Measurements from ENCODE around the gene SPRTN. TPM values are rescaled to one million over a fixed set of nuclear protein-coding genes. Genes with fewer than 3 reads are reported as not detected.

Gene SPRTN
- total and polyA plus RNA-seq, 11 donors = 3.2 to 10.6 (median 8.0) TPM

DNA sequence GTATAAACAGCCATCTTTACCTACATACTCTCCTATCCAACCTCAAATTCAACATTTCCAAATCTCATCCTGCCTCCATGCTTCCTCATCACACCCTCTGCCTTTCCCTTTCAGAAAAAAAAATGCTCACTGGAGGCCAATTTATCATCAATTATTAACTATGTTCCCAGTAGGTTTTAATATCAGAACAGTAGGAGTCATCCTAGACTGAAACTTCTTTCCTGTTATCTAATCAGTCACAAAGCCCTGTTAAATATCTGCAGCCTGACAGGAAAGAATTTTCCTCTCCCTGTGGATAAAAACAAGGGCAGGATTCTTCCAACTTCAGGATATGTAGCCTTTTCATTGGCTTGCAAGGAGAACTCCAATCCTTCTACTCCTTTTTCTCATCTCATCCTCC is 55.6 kb downstream of the SPRTN start:
- peak overlapping the region in 7 of 12 donors; percentile 3 to 75 (median 42) for H3K27ac ChIP-seq
- DNase-seq = no peak
- no peak for ATAC-seq
- no peak overlapping the region for H3K4me3 ChIP-seq
- H3K4me1 ChIP-seq = peaks cover 0 to 85% (median 55%) of the 10 kb centered on the region in 12 donors
- H3K36me3 ChIP-seq = peaks cover 0 to 3% (median 0%) of the 10 kb centered on the region in 9 donors
- no peaks in the 10 kb centered on the region for H3K9me3 ChIP-seq
- intact Hi-C loops (cut with DNase I) = no loop called here
- H3K27me3 ChIP-seq = no peaks in the 10 kb centered on the region
- TF ChIP-seq POLR2A (IDR thresholded peaks at IDR 0.05) = no peak
- TF ChIP-seq, protein P1, sequence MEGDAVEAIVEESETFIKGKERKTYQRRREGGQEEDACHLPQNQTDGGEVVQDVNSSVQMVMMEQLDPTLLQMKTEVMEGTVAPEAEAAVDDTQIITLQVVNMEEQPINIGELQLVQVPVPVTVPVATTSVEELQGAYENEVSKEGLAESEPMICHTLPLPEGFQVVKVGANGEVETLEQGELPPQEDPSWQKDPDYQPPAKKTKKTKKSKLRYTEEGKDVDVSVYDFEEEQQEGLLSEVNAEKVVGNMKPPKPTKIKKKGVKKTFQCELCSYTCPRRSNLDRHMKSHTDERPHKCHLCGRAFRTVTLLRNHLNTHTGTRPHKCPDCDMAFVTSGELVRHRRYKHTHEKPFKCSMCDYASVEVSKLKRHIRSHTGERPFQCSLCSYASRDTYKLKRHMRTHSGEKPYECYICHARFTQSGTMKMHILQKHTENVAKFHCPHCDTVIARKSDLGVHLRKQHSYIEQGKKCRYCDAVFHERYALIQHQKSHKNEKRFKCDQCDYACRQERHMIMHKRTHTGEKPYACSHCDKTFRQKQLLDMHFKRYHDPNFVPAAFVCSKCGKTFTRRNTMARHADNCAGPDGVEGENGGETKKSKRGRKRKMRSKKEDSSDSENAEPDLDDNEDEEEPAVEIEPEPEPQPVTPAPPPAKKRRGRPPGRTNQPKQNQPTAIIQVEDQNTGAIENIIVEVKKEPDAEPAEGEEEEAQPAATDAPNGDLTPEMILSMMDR (IDR thresholded peaks at IDR 0.05) = no peak

DNA sequence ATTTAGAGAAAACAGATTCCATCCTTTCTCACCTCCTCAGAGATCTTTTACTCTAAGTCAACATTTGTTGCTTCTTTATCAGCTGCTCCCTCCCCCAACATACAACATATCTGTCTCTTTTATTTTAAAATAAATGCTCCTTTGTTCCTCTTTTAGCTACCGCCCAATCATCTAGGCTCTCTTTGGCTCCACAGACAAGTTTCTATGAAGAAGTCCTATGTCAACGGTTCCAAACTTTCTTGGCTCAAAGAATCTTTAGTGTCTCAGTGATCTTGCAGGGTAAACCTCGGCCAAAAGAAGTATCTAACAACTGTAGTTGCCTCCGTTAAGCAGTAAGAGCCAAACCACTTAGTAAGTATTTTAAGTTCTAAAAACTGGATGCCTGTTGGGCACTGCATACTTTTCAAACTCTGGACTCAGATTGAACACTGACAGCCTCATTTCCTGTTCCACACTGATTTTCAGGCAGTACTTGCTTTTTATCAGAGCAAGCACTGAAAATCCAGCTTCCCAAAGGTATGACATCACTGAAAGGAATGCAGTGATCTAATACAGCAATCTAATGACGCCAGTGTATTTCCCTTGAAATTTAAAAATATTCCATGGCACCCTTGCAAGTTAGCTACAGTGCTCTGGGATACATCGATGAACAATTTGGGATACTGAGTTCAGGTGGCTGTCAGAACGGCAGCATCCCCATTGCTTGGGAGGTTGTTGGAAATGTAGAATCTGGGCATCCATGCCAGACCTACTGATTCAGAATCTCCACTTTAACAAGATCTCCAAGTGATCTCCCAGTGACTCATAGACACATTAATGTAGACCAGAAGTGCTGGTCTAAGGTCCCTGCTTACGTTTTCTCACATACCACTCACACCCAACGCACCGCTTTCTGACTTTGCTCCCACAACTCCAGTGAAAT is 57.2 kb downstream of the SPRTN start:
- intact Hi-C loops (cut with DNase I) = no loop called here
- TF ChIP-seq POLR2A (IDR thresholded peaks at IDR 0.05) = no peak
- TF ChIP-seq, protein P1 (IDR thresholded peaks at IDR 0.05) = no peak
- peak; percentile 71 to 88 (median 81) for ATAC-seq
- Histone ChIP-seq H3K27me3 (no peaks in the 10 kb centered on the region), H3K9me3 (no peaks in the 10 kb centered on the region), H3K27ac (peak overlapping the region in 11 of 12 donors; percentile 0 to 84 (median 69)), H3K36me3 (no peaks in the 10 kb centered on the region), H3K4me1 (peaks cover 3 to 79% (median 61%) of the 10 kb centered on the region in 12 donors), H3K4me3 (peak overlapping the region in 1 of 12 donors; percentile 2)
- DNase-seq = peak in 1 of 5 donors; percentile 23
- WGBS, 4 donors = 27 to 30% (median 27%) methylated on average over 8 to 10 of the region's 10 CpGs

DNA sequence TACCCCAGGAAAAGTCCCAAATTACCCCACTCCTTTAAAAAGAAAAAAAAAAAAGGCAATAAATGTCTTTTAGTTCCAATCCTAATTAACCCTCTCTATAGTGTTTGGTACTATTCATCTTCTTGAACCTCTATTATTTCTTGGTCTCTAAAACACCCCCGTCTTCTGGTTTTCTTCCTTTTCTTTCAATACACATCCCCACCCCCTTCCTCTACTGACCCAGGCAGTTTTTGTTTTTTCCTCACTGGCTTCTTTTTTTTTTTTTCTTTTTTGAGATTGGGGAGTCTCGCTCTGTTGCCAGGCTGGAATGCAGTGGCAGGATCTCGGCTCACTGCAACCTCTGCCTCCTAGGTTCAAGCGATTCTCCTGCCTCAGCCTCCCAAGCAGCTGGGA is 57.9 kb downstream of the SPRTN start:
- Histone ChIP-seq H3K4me3 (no peak overlapping the region), H3K27ac (peak overlapping the region in 11 of 12 donors; percentile 0 to 84 (median 69)), H3K4me1 (peaks cover 3 to 80% (median 59%) of the 10 kb centered on the region in 12 donors), H3K27me3 (no peaks in the 10 kb centered on the region), H3K36me3 (peaks cover 0 to 2% (median 0%) of the 10 kb centered on the region in 9 donors), H3K9me3 (no peaks in the 10 kb centered on the region)
- intact Hi-C loops (cut with DNase I) = no loop called here
- DNase-seq = no peak
- TF ChIP-seq POLR2A (IDR thresholded peaks at IDR 0.05) = no peak
- TF ChIP-seq, protein P1 (IDR thresholded peaks at IDR 0.05) = no peak
- 58 to 64% (median 61%) methylated on average over 4 of the region's 4 CpGs for WGBS, 4 donors
- ATAC-seq = peak in 1 of 4 donors; percentile 8

DNA sequence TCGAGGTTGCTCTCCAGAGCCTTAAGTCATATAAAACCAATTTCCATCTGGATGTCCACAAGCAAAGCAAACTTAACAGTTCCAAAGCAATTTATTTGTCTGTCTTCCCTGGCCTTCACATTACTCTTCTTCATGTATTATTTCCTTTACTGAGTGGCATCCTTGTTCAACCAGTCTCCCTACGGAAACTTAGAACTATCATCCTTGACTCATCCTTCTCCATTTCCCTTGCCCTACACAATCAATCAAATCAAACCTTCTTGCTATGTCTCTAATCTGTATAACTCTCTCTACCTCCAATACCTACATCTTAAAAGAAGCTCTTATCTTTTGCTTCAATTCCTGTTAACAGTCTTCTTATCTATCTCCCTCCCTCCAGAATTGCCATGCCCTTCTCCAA is 58.5 kb downstream of the SPRTN start:
- Histone ChIP-seq H3K4me3 (no peak overlapping the region), H3K27me3 (no peaks in the 10 kb centered on the region), H3K9me3 (no peaks in the 10 kb centered on the region), H3K36me3 (peaks cover 0 to 4% (median 0%) of the 10 kb centered on the region in 9 donors), H3K27ac (peak overlapping the region in 7 of 12 donors; percentile 34 to 84 (median 75)), H3K4me1 (peaks cover 3 to 82% (median 59%) of the 10 kb centered on the region in 12 donors)
- TF ChIP-seq, protein P1 (IDR thresholded peaks at IDR 0.05) = no peak
- no peak for TF ChIP-seq POLR2A (IDR thresholded peaks at IDR 0.05)
- intact Hi-C loops (cut with DNase I) = no loop called here
- DNase-seq (no peak), ATAC-seq (no peak)
- WGBS, 4 donors = 72 to 79% (median 74%) methylated on average over 2 of the region's 2 CpGs
